HepG2 (cell line): Measurements from ENCODE around the gene NDUFAF8. TPM values are rescaled to one million over a fixed set of nuclear protein-coding genes. Genes with fewer than 3 reads are reported as not detected.

ENCODE experiments used
- ATAC-seq: fragments of 200-7000 bp; cut with Tn5 transposase; 3 replicates; pipeline ENCODE4 v1.9.1; 2020; ENCODE audit warnings: mild to moderate bottlenecking, moderate library complexity
- BruUV-seq: library from RNA; stranded (reverse); fragments of 400-500 nt; replicated peaks from 2 replicates; lab custom pipeline; 2021; lab: Mats Ljungman, UMichigan
- CTCF ChIA-PET: fragments of 300-600 bp; formaldehyde crosslinking; extraction: SDS; loops from one replicate; lab custom pipeline; 2021; ENCODE audit warnings: low total read pairs, inconsistent platforms, low intra/inter-chr PET ratio; lab: Yijun Ruan, JAX
- POLR2A ChIA-PET: fragments of 350-600 bp; sonication (Branson Sonifier 250); formaldehyde crosslinking; loops from one replicate; lab custom pipeline; 2020; ENCODE audit warnings: antibody characterized with exemption, inconsistent platforms; lab: Yijun Ruan, JAX
- DNase-seq: peaks from one replicate; pipeline ENCODE4 v3.0.0-alpha.2; 2015; ENCODE audit warnings: low spot score
- FAIRE-seq: peaks from 3 replicates; lab custom pipeline; 2011; peaks lifted over from hg19 to GRCh38; lab: Jason Lieb, UNC
- H2AFZ ChIP-seq: one replicate; pipeline ENCODE4 v1.6.1; 2011; ENCODE audit warnings: low read length, inconsistent platforms
- H3K27ac ChIP-seq: fragments of 300-600 bp; 3 replicates; pipeline ENCODE4 v1.8.0; 2011; ENCODE audit warnings: mixed run types, mild to moderate bottlenecking, mixed read lengths, low read length, inconsistent platforms; ENCODE audit not compliant: insufficient read depth; ENCODE audit errors: extremely low read length
- H3K27me3 ChIP-seq, 2 experiments: fragments of 200-600 bp in 1 of 2; 2 replicates in 1 of 2; 3 replicates in 1 of 2; pipeline versions ENCODE4 v1.6.0 to v1.8.0; 2011; ENCODE audit warnings: low read length in 2 of 2, mild to moderate bottlenecking in 2 of 2, moderate library complexity in 2 of 2, inconsistent platforms in 1 of 2; ENCODE audit not compliant: insufficient read depth in 2 of 2, control insufficient read depth in 1 of 2
- H3K36me3 ChIP-seq, 2 experiments: fragments of 200-600 bp in 1 of 2; replicated peaks in 1 of 2; 2 replicates in 1 of 2; 3 replicates in 1 of 2; pipeline versions ENCODE4 v1.5.1 to v1.8.0; 2011; ENCODE audit warnings: low read length in 2 of 2, inconsistent platforms in 1 of 2; ENCODE audit not compliant: insufficient read depth in 2 of 2, control insufficient read depth in 1 of 2
- H3K4me1 ChIP-seq: 2 replicates; pipeline ENCODE4 v1.5.1; 2012; ENCODE audit warnings: low read length, inconsistent platforms; ENCODE audit not compliant: insufficient read depth
- H3K4me2 ChIP-seq: 2 replicates; pipeline ENCODE4 v1.6.0; 2011; ENCODE audit warnings: low read depth, low read length, inconsistent platforms
- H3K4me3 ChIP-seq, 3 experiments: fragments of 200-600 bp in 1 of 3; sonication (generic), shearing (Covaris generic) in 1 of 3; replicated peaks in 1 of 3; 2 replicates each; pipeline ENCODE4 v1.5.1; 2011 to 2016; ENCODE audit warnings: low read length in 3 of 3, inconsistent platforms in 2 of 3, low read depth in 2 of 3, mild to moderate bottlenecking in 2 of 3, control low read depth in 1 of 3, mixed read lengths in 1 of 3; ENCODE audit not compliant: insufficient read depth in 1 of 3
- H3K79me2 ChIP-seq: one replicate; pipeline ENCODE4 v1.6.1; 2011; ENCODE audit warnings: low read length, inconsistent platforms; ENCODE audit not compliant: insufficient read depth
- H3K9ac ChIP-seq: 2 replicates; pipeline ENCODE4 v1.6.0; 2011; ENCODE audit warnings: mild to moderate bottlenecking, low read depth, low read length, inconsistent platforms; ENCODE audit not compliant: insufficient read depth
- H3K9me3 ChIP-seq: 2 replicates; pipeline ENCODE4 v1.5.1; 2012; ENCODE audit warnings: mild to moderate bottlenecking, low read length
- H4K20me1 ChIP-seq: 2 replicates; pipeline ENCODE4 v1.6.0; 2011; ENCODE audit warnings: inconsistent platforms, mild to moderate bottlenecking, low read length, moderate library complexity; ENCODE audit not compliant: insufficient read depth
- AGO2 ChIP-seq: fragments of 200-400 bp; formaldehyde crosslinking; optimal IDR thresholded peaks from 2 replicates; pipeline ENCODE3; 2017; ENCODE audit warnings: mild to moderate bottlenecking, low read depth, low read length, moderate library complexity
- AKNA ChIP-seq: sonication (generic); formaldehyde crosslinking; IDR thresholded peaks from 2 replicates; pipeline ENCODE4 v1.4.0; 2020; ENCODE audit warnings: missing genetic modification reagents, borderline replicate concordance
- SRSF1 ChIP-seq: fragments of 200-400 bp; formaldehyde crosslinking; optimal IDR thresholded peaks from 2 replicates; pipeline ENCODE3; 2017; ENCODE audit warnings: mild to moderate bottlenecking, low read depth, low read length, moderate library complexity
- TAF15 ChIP-seq: fragments of 200-400 bp; formaldehyde crosslinking; IDR thresholded peaks from one replicate; pipeline ENCODE4 v1.6.1; 2018; ENCODE audit warnings: mild to moderate bottlenecking, low read depth, low read length; ENCODE audit not compliant: poor library complexity, severe bottlenecking
- ZNF430 ChIP-seq: sonication (generic); formaldehyde crosslinking; IDR thresholded peaks from 2 replicates; pipeline ENCODE4 v1.9.0; 2021; ENCODE audit warnings: mild to moderate bottlenecking, missing genetic modification reagents
- ZNF747 ChIP-seq: sonication (generic); formaldehyde crosslinking; IDR thresholded peaks from 2 replicates; pipeline ENCODE4 v1.8.1; 2023; ENCODE audit warnings: missing genetic modification reagents, mild to moderate bottlenecking, borderline replicate concordance
- ZNF879 ChIP-seq: sonication (generic); formaldehyde crosslinking; IDR thresholded peaks from 2 replicates; pipeline ENCODE4 v1.8.1; 2023; ENCODE audit warnings: missing genetic modification reagents
- WGBS: methylation state at CpG from one replicate; pipeline ENCODE4 v1.1.6; 2017; ENCODE audit warnings: low lambda C conversion rate; 5-methylcytosine and 5-hydroxymethylcytosine counted together
- in situ Hi-C: cut with HindIII; loops from 2 replicates; pipeline ENCODE4 v1.10.0; 2017; ENCODE audit warnings: low pct_unique_long_range_greater_than_20kb; ENCODE audit not compliant: extremely low pct_ligation_motif_present
- intact Hi-C: fragments of 100-400 bp; cut with micrococcal nuclease; formaldehyde crosslinking; loops from one replicate; pipeline ENCODE4 v1.10.0; 2022; ENCODE audit not compliant: unreplicated experiment
- polyA plus RNA-seq, 8 experiments: library from polyadenylated mRNA; depleted of rRNA in 3 of 8; stranded (reverse) in 7 of 8; unstranded in 1 of 8; fragments of >200 nt; fragmentation: Illumina TruSeq in 4 of 8; extraction: Trizol in 4 of 8; gene quantifications; 2 replicates each; pipeline versions ENCODE4 v1.2.1 to v1.2.3, GENCODE V29; 2011 to 2016; ENCODE audit warnings: low read depth in 4 of 8, missing spikeins in 1 of 8, mixed read lengths in 1 of 8; ENCODE audit not compliant: insufficient read depth in 1 of 8
- total RNA-seq, 5 experiments: library from RNA; depleted of rRNA; stranded (reverse); fragments of >200 nt; fragmentation: Illumina TruSeq; extraction: Trizol; gene quantifications; 2 replicates each; pipeline ENCODE4 v1.2.3, GENCODE V29; 2016; ENCODE audit warnings: low read depth in 1 of 5

The NDUFAF8 gene
- total and polyA plus RNA-seq, 2 of the 13 experiments (the other 11 are each of a cell fraction or from before 2014, with no cell fraction given): 75.6 to 233 TPM

- no peak for TF ChIP-seq SRSF1
- TF ChIP-seq AKNA (CRISPR knock-in tag): no peak
- TF ChIP-seq ZNF430 (CRISPR knock-in tag): 0 out of 2 replicates have a peak, but pooled peaks have one; percentile 25
- TF ChIP-seq ZNF747 (CRISPR knock-in tag): no peak
These were observed 6.7 kb downstream of the NDUFAF8 start (continued) for GRCh38 chr17:81245665-81246342.

- intact Hi-C loops: no loop called here
- Histone ChIP-seq H3K79me2 (peaks cover under 1% of the 10 kb centered on the region), H3K36me3 (peaks cover 12 to 13% of the 10 kb centered on the region in 2 experiments; a peak in 3 of 5 replicates), H3K9me3 (no peaks in the 10 kb centered on the region), H3K27me3 (no peaks in the 10 kb centered on the region), H3K27ac (no peak overlapping the region), H2AFZ (no peak overlapping the region), H4K20me1 (peaks cover 4% of the 10 kb centered on the region; the same call in 1 of the 2 replicates), H3K9ac (no peak overlapping the region), H3K4me2 (no peak overlapping the region), H3K4me1 (peaks cover 22% of the 10 kb centered on the region), H3K4me3 (no peak overlapping the region)
- ChIA-PET CTCF (no interaction called here), POLR2A (no interaction called here)
- TF ChIP-seq AGO2: peak; percentile 9
- TF ChIP-seq ZNF879 (CRISPR knock-in tag): no peak
- TF ChIP-seq TAF15: peak; percentile 67
- ATAC-seq: peak; percentile 8
- no TSS peak for BruUV-seq
- WGBS: 90% methylated on average over 2 of the region's 10 CpGs
- in situ Hi-C loops: no loop called here
- DNase-seq: no peak
- no peak for FAIRE-seq
These were observed 7.2 kb downstream of the NDUFAF8 start for GRCh38 chr17:81246343-81246670.
